Stimulated activated CD8-positive, alpha-beta memory T cell treated with anti-CD3 and anti-CD28 coated beads, Interleukin-12 subunit alpha, Interleukin-12 subunit beta, amount 100 ng/mL, for 24 hours (primary cell): ENCODE measurements around the gene TUT7.
"Not testable (repeated sequence)": the region's sequence is repeated elsewhere in the genome, so short reads cannot be mapped to it uniquely, and the experiment has no call there.

ENCODE experiments used
- DNase-seq: peaks from one replicate; pipeline ENCODE4 v3.0.0-alpha.2; 2020; ENCODE audit errors: extremely low read depth

TUT7 gene

DNA sequence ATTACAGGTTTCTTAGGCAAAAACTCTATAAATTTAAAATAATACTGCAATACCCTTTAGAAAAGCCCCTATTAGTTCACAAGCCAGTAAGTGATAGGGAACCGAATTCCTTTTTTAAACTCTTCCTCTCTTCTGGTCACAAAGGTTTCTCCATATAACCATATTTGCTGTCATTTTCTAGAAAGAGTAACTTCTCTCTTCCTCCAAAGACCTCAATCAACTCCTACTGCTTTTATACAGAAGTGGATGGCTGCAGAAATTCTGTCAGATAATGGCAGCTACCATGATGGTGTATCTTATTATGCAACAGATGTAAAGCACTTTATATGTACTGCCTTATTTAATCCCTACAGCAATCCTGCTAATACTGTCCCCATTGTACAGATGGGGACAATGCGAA, 6.2 kb downstream of the TUT7 start:
- no peak for DNase-seq

DNA sequence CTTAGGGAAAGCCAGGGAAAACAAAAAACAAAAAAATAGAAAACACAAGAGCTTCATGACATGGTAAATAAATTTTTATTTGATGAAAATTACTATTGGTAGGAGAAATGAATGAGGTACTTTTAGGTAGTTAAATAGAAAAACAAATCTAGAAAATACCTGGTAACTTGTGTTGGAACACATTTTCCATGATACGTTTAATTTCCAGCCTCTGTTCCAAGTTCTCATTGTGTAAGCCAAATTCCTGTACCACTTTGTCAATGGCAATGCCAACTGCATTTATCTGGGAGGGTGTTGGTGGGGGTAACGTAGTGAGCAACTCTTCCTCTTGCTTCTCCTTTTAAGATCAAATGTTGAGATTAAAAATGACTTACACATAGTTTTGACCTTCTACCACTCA, 9.4 kb downstream of the TUT7 start:
- DNase-seq, result no peak

DNA sequence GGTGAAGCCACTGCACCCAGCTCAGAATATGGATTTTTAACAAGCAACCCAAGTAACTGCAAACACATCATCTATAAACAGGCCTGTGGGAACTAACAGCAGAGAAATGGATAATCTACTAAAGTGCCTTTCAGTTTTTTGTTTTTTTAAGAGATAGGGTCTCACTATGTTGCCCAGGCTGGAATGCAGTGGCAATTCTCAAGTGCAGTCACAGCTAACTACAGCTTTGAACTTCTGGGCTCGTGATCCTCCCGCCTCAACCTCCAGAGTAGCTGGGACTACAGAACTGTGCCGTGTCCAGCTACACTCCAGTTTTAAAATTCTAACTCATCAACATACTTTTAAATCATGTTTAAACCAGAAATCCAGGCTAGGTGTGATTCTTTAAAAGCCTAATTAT, 11.9 kb downstream of the TUT7 start:
- DNase-seq, result no peak

DNA sequence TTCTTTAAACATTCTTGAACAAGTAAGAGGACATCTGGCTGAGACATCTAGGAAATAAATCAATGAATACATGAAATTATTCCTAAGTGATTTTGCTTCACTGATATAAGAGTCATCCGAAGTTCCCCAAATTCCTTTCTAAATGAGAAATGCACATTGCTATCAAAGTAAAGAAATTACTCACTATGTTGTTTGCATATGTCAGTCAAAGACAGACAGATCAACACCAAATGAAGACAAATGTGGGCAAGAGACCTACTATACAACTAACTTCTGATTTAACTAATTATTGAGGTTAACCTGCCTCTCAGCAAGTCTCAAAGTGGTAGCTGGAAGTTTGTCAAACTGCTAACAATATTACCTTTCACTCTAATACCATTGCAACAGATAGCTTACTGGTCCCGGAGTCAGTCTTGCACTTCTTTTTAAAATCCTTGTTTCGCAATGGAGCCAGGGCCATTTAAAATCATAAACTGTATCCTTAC, 13.2 kb downstream of the TUT7 start:
- DNase-seq, result no peak

DNA sequence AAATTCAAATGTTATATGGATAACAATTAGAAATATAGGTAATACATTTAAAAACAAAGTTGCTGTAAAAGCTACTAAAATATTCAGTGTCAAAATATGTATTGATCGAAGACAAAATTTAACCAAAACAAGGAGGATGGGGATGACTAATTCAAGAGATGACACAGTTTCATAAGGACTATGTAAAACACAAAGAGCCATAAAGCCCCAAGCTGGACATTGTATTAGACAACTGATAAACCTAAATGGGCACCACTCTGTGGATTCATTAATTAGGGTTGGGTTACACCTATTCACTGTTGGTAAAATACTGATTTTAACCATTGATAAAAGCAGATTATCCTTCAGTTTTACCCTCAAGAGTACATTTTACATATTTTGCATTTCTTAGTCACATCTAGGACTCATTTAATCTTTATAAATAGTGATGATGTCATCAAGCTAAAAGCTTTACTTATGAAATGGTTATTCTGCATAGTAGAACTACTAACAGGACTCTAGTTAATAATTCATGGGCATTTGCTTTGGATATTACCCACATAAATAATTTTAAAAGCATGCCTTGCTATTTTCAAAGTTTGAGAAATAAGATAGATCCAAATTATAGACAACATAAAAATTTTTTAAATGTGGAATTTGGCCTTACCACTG, 13.7 kb downstream of the TUT7 start:
- DNase-seq, result no peak

DNA sequence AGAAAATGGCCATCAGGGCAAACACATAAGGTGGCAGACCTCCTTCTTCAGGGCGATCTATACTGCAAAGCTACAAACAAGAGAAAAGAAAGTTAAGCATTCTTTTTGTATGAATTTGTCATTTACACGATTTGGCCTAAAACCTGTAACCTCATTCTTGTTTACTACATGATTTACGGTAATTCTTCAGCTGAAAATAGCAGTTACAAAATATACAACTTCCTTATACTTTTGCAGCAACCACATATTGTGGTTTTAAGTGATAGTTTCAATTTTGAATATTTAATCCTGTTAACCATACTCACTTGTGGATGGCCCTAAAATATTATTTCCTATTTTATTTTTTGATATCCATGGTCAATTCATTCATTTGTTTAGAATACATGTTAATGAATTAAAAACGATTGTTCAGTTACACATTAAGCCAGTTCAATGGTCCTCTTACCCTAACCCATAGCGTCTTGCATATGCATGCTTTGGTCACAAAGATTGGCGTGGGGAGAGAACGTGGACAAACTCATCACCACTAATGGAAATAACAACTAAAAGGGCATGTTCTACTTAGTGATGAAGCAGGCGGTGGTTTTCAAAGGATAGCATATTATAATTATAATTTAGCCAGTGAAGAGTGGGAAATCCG, 16.6 kb downstream of the TUT7 start:
- no peak for DNase-seq

DNA sequence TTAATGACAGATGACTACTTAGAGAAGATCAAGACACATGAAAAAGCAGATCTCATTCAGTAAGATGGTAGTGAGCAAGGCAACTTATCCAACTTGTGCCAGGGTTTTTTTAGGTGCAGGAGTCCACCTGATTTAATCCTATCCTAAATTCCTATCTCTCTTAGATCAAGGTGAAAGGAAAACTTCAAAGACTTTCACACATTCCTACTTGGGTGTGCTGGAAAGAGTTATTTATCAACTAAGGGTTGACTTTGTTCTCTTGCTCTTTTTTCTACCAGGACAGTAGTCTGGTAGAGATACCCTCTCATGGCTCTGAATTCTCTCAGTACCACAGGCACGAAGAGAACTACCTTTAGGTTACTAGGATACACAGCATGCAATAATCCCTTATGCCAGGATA, 18.2 kb downstream of the TUT7 start:
- no peak for DNase-seq

DNA sequence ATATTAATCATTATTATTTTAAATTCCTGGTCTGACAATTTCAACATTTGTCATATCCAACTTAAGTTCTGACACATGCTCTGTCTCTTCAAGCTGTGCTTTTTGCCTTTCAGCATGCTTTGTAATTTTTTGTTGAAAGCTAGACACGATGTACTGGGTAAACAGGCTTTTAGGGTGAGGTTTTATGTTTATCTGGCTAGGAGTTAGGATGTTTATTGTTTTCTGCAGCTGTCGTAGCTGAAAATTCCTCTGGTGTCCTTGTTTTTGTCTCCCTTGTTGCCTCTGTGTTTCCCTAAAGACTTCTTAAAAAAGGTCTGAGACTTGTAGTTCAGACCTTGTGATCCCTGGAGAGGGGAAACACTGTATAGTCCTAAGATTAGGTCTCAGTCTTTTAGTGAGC, 20.6 kb downstream of the TUT7 start:
- no peak for DNase-seq

DNA sequence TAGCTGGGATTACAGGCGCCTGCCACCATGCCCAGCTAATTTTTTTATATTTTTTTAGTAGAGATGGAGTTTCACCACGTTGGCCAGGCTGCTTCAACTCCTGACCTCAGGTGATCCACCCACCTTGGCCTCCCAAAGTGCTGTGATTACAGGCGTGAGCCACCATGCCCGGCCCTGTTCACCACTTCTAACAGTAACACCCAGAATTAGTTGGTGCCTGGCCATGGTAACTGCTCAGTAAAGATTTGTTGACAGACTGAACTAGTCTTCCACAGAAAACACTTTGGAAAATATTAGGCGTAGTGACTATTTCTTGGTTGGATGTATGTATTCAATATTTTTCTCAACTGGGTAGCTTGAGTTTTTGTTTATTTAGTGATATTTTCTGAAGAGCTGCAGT, 24.0 kb downstream of the TUT7 start:
- no peak for DNase-seq

DNA sequence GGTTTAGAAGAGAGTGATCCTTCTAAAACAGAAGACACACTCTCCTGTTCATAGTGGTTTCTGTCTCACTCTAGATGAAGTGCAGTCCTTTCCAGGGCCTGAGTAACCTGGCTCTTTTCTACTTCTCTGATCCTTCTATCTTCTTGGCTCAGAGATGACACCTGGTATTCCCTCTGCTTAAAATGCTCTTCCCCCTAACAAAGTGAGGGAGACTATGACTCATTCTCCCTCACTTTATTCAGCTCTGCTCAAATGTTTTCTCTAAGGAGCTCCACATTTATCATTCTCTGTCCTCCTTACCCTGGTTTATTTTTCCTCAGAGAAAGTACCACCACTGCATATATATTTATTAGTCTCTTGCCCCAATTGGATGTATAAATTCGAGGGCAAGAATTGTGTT, 24.6 kb downstream of the TUT7 start:
- DNase-seq, result no peak

DNA sequence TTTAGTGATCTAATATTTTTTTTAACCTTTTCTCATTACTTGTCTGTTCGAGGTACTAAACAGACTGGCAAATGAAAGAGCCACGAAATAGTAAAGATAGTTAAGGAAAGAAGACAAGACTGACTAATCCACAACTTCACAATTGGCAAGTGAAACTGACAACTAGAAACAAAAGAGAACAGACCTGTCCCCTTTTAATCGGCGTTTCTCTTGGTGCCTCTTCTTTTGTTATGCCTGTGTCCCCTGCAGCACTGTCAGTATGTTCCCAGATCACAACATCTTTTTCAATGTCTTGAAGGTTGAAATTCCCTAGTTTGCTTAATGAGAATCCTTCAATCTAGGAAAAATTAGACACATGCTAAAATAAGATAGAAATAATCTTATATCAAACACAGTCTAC, 26.1 kb downstream of the TUT7 start:
- no peak for DNase-seq

DNA sequence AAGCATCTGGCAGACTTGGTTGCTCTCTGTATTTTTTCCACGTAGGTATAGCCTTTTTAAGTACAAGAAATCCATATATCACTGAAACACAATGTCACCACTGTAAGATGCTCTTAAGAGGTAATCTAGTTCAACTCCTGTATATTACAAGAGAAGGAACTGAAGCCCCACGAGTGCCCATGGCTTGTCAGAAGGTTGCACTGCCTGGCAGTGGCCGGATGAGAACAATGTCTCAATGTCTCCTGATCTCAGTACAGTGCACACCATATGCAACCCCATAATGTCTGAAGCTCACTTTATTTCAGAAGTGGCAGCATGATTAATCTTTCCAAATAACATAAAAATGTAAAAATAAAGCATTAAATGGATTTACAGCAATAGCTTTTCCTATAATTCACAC, 27.7 kb downstream of the TUT7 start:
- DNase-seq, result no peak

DNA sequence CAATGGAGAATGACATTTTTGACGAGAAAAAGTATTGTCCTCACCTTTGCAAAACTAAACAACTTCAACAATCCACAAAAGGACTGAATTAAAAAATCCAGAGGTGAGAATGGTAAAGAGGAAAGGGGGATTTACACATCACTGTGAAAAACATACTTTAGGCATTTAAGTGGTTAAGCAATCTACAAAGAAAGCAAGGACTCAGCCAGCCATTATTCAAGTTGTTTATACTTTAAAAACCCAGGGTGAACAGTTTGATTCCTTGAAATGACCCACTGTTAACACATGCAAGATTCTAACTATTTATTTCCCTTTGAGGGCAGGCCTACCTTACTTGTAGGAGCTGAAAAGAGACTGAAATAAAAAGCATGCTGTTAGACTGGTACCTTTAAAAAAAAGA, 29.3 kb downstream of the TUT7 start:
- DNase-seq, result no peak

DNA sequence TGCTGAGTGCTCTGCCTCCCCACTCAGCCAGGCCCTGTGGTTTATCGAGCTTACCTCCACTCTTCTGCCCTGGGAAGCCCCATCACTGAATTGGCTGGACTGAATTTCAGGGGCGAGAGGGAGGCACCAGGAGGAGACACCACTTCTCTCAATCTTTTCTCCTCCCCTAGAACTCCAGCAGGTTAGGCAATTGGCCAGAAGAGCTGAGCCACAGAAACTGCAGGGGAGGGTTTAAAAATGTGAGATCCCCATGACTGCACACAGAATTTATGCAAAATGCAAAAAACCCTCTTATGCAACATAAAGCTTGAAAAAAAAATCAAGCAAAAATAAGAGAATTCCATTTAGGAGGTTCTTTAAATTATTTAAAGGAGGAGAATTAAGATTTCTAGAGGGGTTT, 29.9 kb downstream of the TUT7 start:
- no peak for DNase-seq

DNA sequence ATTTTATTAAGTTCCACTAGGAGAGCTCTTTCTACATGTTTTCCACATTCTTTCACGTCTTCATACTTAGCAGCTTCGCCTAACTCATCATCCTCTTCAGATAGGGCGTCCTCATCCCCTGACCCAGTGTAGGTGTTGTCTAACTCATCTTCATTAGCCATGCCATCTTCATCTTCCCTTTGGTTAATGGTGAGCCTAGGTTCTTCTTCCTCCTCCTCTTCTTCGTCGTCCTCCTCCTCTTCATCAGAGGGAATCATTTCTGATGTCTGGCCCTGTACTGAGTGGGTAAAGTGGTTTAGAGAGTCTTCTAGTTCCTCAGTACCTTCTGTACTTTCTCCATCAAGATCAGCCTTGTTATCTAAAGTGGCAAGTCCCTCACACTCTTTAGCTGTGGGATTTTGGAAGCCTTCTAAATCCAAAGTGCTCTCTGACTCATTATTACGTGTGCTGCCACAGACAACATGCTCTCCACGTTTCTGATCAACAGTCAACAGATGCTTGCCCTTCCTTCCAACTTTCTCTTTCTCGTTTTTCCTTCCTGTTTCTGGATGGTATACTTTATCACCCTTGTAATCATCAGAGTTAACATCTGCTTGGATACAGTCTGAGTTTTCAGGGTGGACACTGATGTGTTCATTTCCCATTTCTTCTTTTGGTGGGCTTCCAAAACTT, 31.1 kb downstream of the TUT7 start:
- no peak for DNase-seq

DNA sequence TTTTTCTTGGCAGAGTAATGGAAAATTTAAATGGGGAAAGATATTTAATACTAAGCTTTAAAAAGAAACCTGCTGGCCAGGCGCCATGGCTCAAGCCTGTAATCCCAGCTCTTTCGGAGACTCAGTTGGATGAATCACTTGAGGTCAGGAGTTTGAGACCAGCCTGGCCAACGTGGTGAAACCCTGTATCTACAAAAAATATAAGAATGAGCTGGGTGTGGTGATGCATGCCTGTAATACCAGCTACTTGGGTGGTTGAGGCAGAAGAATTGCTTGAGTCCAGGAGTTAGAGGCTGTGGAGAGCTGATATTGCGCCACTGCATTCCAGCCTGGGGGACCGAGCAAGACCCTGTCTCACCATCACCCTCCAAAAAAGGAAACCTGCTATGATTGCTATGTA, 32.8 kb downstream of the TUT7 start:
- no peak for DNase-seq

DNA sequence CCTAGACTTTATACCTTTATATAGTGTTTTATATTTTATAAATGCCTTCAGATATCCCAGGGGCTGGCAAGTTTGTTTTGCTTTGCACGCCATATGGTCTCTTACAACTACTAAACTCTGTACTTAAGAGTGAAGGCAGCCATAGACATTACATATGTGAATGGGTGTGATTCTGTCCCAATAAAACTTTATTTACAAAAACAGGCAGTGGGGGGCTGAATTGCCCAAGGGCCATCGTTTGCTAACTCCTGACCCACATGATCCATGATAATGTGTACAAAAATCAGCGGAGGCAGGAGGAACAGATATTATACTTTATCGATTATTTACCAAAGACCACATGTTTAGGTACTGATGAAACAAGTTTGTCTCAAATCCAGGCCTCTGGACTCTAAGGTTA, 36.0 kb downstream of the TUT7 start:
- no peak for DNase-seq

DNA sequence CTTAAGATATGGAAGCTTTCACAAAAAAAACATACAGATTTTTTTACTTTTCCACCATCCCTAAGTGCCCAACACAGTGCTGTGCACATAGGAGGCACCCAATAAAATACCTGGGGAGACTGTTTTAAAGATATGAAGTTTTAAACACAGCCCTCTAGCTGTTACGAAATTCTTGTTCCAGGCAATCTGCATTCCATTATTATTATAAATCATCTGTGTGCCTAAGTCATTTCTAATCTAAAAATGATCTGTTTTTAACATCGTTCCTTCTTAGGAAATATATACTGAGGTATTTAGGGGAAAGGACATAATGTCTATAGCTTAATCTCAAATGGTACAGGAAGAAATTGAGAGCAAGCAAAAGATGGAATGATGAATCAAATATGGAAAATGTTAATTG, 39.1 kb downstream of the TUT7 start:
- DNase-seq, result no peak

DNA sequence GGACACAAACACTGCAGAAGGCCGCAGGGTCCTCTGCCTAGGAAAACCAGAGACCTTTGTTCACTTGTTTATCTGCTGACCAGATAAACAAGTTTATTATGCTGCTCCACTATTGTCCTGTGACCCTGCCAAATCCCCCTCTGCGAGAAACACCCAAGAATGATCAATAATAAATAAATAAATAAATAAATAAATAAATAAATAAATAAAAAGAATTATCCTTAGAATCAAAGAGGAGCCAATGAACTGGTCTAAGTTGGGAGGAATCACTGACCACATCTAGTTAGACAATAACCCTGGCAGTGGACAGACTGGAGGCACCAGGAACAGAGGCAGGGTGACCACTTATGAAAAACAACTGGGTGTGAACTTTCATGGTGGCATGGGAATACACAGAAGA, 41.3 kb downstream of the TUT7 start:
- not testable (repeated sequence) for DNase-seq

DNA sequence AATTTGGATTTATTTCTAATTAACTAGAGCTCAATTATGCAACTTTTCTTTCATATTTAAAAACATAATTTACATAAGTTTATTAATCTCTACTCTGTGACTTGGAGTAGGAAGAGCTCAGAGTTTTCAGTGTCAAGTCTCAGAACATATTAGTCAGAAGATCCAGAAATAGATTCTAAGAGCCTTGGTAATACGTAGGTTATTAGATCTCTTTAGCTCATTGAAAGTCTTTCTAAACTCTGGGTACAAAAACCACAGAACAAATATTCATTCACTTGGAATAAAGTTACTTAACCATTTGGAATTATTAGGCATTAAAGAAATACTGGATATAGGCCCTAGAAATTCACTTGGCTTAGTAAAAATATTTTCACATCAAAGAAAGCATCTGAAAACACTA, 45.5 kb downstream of the TUT7 start:
- DNase-seq, result no peak

DNA sequence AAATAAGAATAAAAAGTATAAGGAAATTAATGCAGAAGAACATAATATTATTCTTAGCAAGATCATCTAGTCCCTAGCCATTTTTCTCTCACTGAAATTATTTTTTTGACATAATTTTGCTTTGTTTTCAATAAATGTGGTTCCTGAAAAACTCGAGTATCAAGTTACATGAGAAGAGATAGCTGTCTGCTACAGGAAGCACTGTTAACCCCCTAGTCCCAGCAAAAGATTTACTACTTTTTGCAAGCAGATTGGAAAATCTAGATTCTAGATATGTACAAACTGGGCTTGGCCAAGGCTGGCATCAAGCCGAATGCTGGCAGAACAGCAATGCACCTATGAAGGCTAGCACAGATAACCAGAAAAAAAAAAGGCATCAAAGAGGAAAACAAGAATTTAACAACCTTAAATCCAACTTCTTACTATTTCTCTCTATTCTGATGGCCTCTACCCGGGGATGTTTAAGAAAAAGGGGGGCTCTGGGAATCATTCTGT, 49.9 kb downstream of the TUT7 start:
- no peak for DNase-seq

DNA sequence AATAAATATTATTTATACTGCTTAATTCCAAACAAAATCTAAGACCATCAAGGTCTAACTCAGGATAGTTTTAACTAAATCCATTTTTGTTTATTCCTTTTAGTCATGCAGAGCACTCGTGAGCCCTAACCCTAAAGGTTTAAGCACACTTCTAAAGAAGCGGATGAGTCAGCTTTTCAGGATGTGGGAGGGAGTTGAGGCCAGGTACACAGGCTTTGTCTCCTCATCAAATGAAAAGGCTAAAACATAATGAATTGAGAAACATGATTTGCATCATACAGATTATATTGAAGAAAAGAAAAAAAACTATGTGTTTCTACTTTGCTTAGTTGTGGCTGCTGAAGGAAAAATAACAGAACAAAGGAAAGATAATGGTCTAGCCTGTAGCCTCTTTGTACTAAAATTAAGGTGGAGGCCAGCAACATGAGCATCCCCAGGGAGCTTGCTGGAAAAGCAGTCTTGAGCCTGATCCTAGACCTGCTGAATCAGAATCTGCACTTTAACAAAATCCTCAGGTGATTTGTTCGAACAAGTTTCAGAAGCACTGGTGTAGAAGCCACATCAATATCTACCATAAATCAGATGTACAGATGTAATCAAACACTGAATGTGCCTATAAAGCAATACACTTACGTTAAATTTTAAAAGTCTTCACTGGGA, 50.8 kb downstream of the TUT7 start:
- no peak for DNase-seq

DNA sequence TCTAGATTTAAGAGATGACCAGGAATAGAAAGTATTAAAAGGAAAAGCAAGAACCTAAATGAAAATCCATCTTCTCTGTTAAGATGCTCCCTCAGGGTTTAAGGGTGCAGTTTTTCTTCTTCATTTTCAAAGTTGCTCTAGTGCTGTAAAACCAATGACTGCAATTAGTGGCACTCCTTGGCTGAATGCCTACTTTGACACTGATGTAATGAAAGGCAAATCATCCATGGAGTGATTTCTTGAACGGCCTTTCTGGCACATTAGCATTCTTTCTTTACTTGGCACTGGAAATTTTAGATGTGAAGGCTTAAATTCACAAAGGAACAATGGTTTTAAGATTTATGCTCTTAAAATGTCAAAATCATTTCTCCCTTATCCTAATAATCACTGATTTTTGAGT, 52.5 kb downstream of the TUT7 start:
- DNase-seq, result no peak
